GM23338 (cell line): Measurements from ENCODE around the gene JUP. TPM values are rescaled to one million over a fixed set of nuclear protein-coding genes. Genes with fewer than 3 reads are reported as not detected.

Source experiments
- ATAC-seq: fragments of 200-7000 bp; cut with Tn5 transposase; 3 replicates; pipeline ENCODE4 v1.9.1; 2020
- DNase-seq: peaks from one replicate; pipeline ENCODE4 v3.0.0-alpha.2; 2015; ENCODE audit warnings: low spot score
- H2AFZ ChIP-seq: fragments of 200-600 bp; sonication (generic); 2 replicates; pipeline ENCODE4 v1.8.0; 2016; ENCODE audit warnings: antibody characterized with exemption, mild to moderate bottlenecking, moderate library complexity
- H3F3A ChIP-seq: fragments of 200-600 bp; sonication (generic); replicated peaks from 2 replicates; pipeline ENCODE4 v1.8.0; 2017; ENCODE audit warnings: antibody characterized with exemption, mixed run types, low read depth
- H3K27ac ChIP-seq: fragments of 200-600 bp; sonication (generic); 2 replicates; pipeline ENCODE4 v1.6.1; 2016; ENCODE audit warnings: low read depth
- H3K27me3 ChIP-seq: fragments of 200-600 bp; sonication (generic); 2 replicates; pipeline ENCODE4 v1.8.0; 2016; ENCODE audit warnings: mild to moderate bottlenecking, mixed run types, moderate library complexity; ENCODE audit not compliant: insufficient read depth
- H3K36me3 ChIP-seq: fragments of 200-600 bp; sonication (generic); 2 replicates; pipeline ENCODE4 v1.8.0; 2016; ENCODE audit warnings: mild to moderate bottlenecking; ENCODE audit not compliant: insufficient read depth
- H3K4me1 ChIP-seq: fragments of 200-600 bp; sonication (generic); 2 replicates; pipeline ENCODE4 v1.8.0; 2016; ENCODE audit warnings: mild to moderate bottlenecking, moderate library complexity; ENCODE audit not compliant: insufficient read depth
- H3K4me2 ChIP-seq: fragments of 200-600 bp; sonication (generic); 2 replicates; pipeline ENCODE4 v1.7.1; 2017; ENCODE audit warnings: mixed run types
- H3K4me3 ChIP-seq: fragments of 200-600 bp; sonication (generic); 2 replicates; pipeline ENCODE4 v1.6.1; 2016; ENCODE audit warnings: mixed run types
- H3K79me2 ChIP-seq: fragments of 200-600 bp; sonication (generic); replicated peaks from 2 replicates; pipeline ENCODE4 v1.8.0; 2017; ENCODE audit warnings: mild to moderate bottlenecking; ENCODE audit not compliant: insufficient read depth
- H3K9me2 ChIP-seq: fragments of 200-600 bp; sonication (generic); 2 replicates; pipeline ENCODE4 v1.8.0; 2017; ENCODE audit not compliant: insufficient read depth
- H4K20me1 ChIP-seq: fragments of 200-600 bp; sonication (generic); replicated peaks from 2 replicates; pipeline ENCODE4 v1.8.0; 2017; ENCODE audit warnings: mild to moderate bottlenecking; ENCODE audit not compliant: insufficient read depth
- H3K27ac Mint-ChIP-seq: 2 replicates; pipeline ENCODE4 v1.8.0; 2020; ENCODE audit warnings: inconsistent platforms, mild to moderate bottlenecking, moderate library complexity, mixed read lengths
- H3K27me3 Mint-ChIP-seq: 3 replicates; pipeline ENCODE4 v1.8.0; 2022; ENCODE audit warnings: low read depth, mild to moderate bottlenecking, moderate library complexity, mixed read lengths, inconsistent platforms; ENCODE audit not compliant: insufficient read depth, poor library complexity
- H3K36me3 Mint-ChIP-seq: 3 replicates; pipeline ENCODE4 v1.8.0; 2021; ENCODE audit warnings: low read depth, mild to moderate bottlenecking, inconsistent platforms, moderate library complexity, mixed read lengths
- H3K4me1 Mint-ChIP-seq: 3 replicates; pipeline ENCODE4 v1.8.0; 2020; ENCODE audit warnings: mild to moderate bottlenecking, inconsistent platforms, mixed read lengths
- H3K4me3 Mint-ChIP-seq: 3 replicates; pipeline ENCODE4 v1.8.0; 2021; ENCODE audit warnings: moderate library complexity, mild to moderate bottlenecking, inconsistent platforms, mixed read lengths
- H3K9me3 Mint-ChIP-seq: 3 replicates; pipeline ENCODE4 v1.8.0; 2020; ENCODE audit warnings: moderate library complexity, mild to moderate bottlenecking, inconsistent platforms, mixed read lengths
- CREB1 ChIP-seq: fragments of 250-450 bp; sonication (Bioruptor Pico); IDR thresholded peaks from 2 replicates; pipeline ENCODE4 v1.5.0; 2020; ENCODE audit warnings: low read depth, mild to moderate bottlenecking, moderate library complexity
- EZH2 ChIP-seq: fragments of 200-600 bp; sonication (generic); IDR thresholded peaks from one replicate; pipeline ENCODE4 v1.8.0; 2017; ENCODE audit warnings: antibody characterized with exemption, mild to moderate bottlenecking, low read depth; ENCODE audit not compliant: unreplicated experiment
- EZH2phosphoT487 ChIP-seq: fragments of 200-600 bp; sonication (generic); IDR thresholded peaks from one replicate; pipeline ENCODE4 v1.8.1; 2018; ENCODE audit warnings: antibody characterized with exemption; ENCODE audit not compliant: unreplicated experiment
- JUNB ChIP-seq: IDR thresholded peaks from one replicate; pipeline ENCODE4 v1.6.1; 2016; ENCODE audit warnings: antibody characterized with exemption; ENCODE audit not compliant: unreplicated experiment
- NANOG ChIP-seq: IDR thresholded peaks from 2 replicates; pipeline ENCODE4 v1.6.1; 2016; ENCODE audit warnings: antibody characterized with exemption, borderline replicate concordance
- POLR2AphosphoS5 ChIP-seq: IDR thresholded peaks from 2 replicates; pipeline ENCODE4 v1.6.1; 2016; ENCODE audit warnings: antibody characterized with exemption, low read depth
- ZNF114 ChIP-seq: fragments of 250-450 bp; sonication (Bioruptor Pico); IDR thresholded peaks from 2 replicates; pipeline ENCODE4 v1.5.0; 2020; ENCODE audit warnings: mild to moderate bottlenecking, moderate library complexity
- ZNF331 ChIP-seq: fragments of 250-450 bp; sonication (Bioruptor Pico); IDR thresholded peaks from 2 replicates; pipeline ENCODE4 v1.5.0; 2020; ENCODE audit warnings: low read depth, mild to moderate bottlenecking, moderate library complexity
- polyA plus RNA-seq: library from polyadenylated mRNA; unstranded; fragments of >200 nt; fragmentation: Nextera tagmentation; extraction: Ambion mirVana; gene quantifications from 2 replicates; pipeline ENCODE4 v1.2.1, GENCODE V29; 2016
- total RNA-seq: library from RNA; depleted of rRNA; stranded (reverse); fragments of >200 nt; shearing (Covaris generic); gene quantifications from 2 replicates; pipeline ENCODE4 v1.2.3, GENCODE V29; 2014
- TF ChIP-seq, protein P1 (sequence below), 2 experiments: fragments of 200-600 bp in 1 of 2; sonication (generic) in 1 of 2; conservative IDR thresholded peaks; 2 replicates each; pipeline versions ENCODE4 v1.5.1 to v1.6.1; 2016 to 2017; ENCODE audit warnings: antibody characterized with exemption in 2 of 2, low read depth in 2 of 2, mild to moderate bottlenecking in 2 of 2, moderate library complexity in 1 of 2
- TF ChIP-seq, protein P2 (sequence below): fragments of 250-450 bp; sonication (Bioruptor Pico); IDR thresholded peaks from 2 replicates; pipeline ENCODE4 v1.5.0; 2020; ENCODE audit warnings: mild to moderate bottlenecking, moderate library complexity

JUP gene
- total and polyA plus RNA-seq, 2 experiments from 2014 or later, result 45.5 to 177 TPM

DNA sequence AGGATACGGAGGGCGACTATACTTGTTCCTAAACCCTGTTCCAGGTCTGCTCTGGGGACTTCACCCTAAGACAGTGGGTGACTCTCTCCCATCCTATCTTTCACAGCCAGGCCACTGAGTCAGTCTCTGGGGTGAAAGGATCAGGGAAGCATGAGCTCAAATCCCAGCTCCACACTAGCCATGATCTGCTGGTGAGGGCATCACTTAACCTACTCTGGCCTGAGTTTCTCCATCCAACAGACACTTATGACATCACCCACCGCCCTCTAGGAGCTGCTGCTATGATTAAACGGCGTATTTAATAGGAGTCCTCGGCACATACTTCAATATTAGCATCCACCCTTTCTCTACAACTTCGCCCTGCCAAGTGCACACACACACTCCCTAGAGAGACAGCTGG, 64.3 kb downstream of the JUP start:
- no peak overlapping the region for H3K27ac ChIP-seq
- Mint-ChIP-seq H3K9me3 (peaks cover 3% of the 10 kb centered on the region; the same call in 1 of the 3 replicates), H3K4me1 (peaks cover 16% of the 10 kb centered on the region), H3K4me3 (no peak overlapping the region), H3K27ac (no peak overlapping the region), H3K27me3 (peaks cover 14% of the 10 kb centered on the region), H3K36me3 (no peaks in the 10 kb centered on the region; the same call in 2 of the 3 replicates)
- no peaks in the 10 kb centered on the region for H3K36me3 ChIP-seq
- no peak overlapping the region for H3K4me2 ChIP-seq
- DNase-seq, result no peak
- no peak for ATAC-seq
- H4K20me1 ChIP-seq, result no peaks in the 10 kb centered on the region
- no peaks in the 10 kb centered on the region for H3K79me2 ChIP-seq
- H3F3A ChIP-seq, result no peaks in the 10 kb centered on the region
- no peak overlapping the region for H3K4me3 ChIP-seq
- TF ChIP-seq POLR2AphosphoS5 (no peak), EZH2 (no peak), JUNB (no peak), EZH2phosphoT487 (no peak), NANOG (no peak), ZNF114 (CRISPR knock-in tag) (no peak), ZNF331 (CRISPR knock-in tag) (no peak), CREB1 (CRISPR knock-in tag) (no peak)
- TF ChIP-seq, protein P1, sequence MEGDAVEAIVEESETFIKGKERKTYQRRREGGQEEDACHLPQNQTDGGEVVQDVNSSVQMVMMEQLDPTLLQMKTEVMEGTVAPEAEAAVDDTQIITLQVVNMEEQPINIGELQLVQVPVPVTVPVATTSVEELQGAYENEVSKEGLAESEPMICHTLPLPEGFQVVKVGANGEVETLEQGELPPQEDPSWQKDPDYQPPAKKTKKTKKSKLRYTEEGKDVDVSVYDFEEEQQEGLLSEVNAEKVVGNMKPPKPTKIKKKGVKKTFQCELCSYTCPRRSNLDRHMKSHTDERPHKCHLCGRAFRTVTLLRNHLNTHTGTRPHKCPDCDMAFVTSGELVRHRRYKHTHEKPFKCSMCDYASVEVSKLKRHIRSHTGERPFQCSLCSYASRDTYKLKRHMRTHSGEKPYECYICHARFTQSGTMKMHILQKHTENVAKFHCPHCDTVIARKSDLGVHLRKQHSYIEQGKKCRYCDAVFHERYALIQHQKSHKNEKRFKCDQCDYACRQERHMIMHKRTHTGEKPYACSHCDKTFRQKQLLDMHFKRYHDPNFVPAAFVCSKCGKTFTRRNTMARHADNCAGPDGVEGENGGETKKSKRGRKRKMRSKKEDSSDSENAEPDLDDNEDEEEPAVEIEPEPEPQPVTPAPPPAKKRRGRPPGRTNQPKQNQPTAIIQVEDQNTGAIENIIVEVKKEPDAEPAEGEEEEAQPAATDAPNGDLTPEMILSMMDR (conservative IDR thresholded peaks at IDR 0.05; ENCODE audit: low read depth in 2 of 2), result no peak
- TF ChIP-seq, protein P2, sequence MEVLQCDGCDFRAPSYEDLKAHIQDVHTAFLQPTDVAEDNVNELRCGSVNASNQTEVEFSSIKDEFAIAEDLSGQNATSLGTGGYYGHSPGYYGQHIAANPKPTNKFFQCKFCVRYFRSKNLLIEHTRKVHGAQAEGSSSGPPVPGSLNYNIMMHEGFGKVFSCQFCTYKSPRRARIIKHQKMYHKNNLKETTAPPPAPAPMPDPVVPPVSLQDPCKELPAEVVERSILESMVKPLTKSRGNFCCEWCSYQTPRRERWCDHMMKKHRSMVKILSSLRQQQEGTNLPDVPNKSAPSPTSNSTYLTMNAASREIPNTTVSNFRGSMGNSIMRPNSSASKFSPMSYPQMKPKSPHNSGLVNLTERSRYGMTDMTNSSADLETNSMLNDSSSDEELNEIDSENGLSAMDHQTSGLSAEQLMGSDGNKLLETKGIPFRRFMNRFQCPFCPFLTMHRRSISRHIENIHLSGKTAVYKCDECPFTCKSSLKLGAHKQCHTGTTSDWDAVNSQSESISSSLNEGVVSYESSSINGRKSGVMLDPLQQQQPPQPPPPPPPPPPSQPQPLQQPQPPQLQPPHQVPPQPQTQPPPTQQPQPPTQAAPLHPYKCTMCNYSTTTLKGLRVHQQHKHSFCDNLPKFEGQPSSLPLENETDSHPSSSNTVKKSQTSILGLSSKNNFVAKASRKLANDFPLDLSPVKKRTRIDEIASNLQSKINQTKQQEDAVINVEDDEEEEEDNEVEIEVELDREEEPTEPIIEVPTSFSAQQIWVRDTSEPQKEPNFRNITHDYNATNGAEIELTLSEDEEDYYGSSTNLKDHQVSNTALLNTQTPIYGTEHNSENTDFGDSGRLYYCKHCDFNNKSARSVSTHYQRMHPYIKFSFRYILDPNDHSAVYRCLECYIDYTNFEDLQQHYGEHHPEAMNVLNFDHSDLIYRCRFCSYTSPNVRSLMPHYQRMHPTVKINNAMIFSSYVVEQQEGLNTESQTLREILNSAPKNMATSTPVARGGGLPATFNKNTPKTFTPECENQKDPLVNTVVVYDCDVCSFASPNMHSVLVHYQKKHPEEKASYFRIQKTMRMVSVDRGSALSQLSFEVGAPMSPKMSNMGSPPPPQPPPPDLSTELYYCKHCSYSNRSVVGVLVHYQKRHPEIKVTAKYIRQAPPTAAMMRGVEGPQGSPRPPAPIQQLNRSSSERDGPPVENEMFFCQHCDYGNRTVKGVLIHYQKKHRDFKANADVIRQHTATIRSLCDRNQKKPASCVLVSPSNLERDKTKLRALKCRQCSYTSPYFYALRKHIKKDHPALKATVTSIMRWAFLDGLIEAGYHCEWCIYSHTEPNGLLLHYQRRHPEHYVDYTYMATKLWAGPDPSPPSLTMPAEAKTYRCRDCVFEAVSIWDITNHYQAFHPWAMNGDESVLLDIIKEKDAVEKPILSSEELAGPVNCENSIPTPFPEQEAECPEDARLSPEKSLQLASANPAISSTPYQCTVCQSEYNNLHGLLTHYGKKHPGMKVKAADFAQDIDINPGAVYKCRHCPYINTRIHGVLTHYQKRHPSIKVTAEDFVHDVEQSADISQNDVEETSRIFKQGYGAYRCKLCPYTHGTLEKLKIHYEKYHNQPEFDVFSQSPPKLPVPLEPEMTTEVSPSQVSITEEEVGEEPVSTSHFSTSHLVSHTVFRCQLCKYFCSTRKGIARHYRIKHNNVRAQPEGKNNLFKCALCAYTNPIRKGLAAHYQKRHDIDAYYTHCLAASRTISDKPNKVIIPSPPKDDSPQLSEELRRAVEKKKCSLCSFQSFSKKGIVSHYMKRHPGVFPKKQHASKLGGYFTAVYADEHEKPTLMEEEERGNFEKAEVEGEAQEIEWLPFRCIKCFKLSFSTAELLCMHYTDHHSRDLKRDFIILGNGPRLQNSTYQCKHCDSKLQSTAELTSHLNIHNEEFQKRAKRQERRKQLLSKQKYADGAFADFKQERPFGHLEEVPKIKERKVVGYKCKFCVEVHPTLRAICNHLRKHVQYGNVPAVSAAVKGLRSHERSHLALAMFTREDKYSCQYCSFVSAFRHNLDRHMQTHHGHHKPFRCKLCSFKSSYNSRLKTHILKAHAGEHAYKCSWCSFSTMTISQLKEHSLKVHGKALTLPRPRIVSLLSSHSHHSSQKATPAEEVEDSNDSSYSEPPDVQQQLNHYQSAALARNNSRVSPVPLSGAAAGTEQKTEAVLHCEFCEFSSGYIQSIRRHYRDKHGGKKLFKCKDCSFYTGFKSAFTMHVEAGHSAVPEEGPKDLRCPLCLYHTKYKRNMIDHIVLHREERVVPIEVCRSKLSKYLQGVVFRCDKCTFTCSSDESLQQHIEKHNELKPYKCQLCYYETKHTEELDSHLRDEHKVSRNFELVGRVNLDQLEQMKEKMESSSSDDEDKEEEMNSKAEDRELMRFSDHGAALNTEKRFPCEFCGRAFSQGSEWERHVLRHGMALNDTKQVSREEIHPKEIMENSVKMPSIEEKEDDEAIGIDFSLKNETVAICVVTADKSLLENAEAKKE (CRISPR knock-in tag), result no peak
- no peak overlapping the region for H2AFZ ChIP-seq
- no peaks in the 10 kb centered on the region; the same call in 1 of the 2 replicates for H3K4me1 ChIP-seq
- H3K9me2 ChIP-seq, result no peaks in the 10 kb centered on the region
- H3K27me3 ChIP-seq, result no peaks in the 10 kb centered on the region
